GM21576 (cell line): Measurements from ENCODE around the gene DAB2IP.
"Not testable (repeated sequence)": the region's sequence is repeated elsewhere in the genome, so short reads cannot be mapped to it uniquely, and the experiment has no call there.

Experiments used
- ATAC-seq: cut with Tn5 transposase; IDR thresholded peaks from one replicate; pipeline ENCODE4 v1.9.1; 2021; ENCODE audit warnings: mild to moderate bottlenecking, moderate library complexity; ENCODE audit not compliant: unreplicated experiment

Gene DAB2IP

DNA sequence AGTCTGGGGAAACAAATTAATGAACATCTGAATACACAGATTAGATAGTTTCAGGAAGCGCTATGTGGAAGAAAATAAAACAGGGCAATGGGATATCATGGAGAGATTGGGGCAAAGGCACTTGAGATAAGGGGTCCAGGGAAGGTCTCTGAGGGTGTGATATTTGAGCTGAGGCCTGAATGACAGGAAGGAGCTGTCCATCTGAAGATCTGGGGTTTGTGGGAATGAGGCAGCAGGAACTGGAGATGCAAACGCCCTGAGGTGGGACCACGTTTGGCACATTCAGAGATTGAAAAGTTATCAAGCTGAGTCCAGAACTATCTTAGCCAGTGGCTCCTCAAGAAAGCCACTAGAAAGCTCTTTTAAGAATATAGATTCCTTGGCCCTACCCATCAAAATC, 8.7 kb upstream of the DAB2IP start:
- no peak for ATAC-seq

DNA sequence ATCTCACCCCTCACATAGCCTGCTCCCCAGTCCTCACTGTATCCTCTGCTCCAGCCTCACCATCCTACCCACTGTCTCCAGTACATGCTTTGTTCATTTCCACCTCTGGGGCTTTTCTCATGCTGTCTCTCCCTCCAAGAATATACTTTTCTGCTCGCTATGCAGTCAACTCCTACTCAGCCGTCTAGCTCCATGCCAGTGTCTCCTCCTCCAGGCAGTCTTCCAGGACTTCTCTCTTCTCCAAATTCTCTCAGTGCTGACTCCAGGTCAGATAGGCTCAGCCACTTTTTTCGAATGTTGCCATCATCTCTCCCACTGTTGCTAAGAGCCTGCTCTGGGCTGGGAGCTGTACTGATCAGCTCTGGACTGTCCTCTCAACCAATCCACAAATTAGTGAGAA, 8.0 kb upstream of the DAB2IP start:
- ATAC-seq, result no peak

DNA sequence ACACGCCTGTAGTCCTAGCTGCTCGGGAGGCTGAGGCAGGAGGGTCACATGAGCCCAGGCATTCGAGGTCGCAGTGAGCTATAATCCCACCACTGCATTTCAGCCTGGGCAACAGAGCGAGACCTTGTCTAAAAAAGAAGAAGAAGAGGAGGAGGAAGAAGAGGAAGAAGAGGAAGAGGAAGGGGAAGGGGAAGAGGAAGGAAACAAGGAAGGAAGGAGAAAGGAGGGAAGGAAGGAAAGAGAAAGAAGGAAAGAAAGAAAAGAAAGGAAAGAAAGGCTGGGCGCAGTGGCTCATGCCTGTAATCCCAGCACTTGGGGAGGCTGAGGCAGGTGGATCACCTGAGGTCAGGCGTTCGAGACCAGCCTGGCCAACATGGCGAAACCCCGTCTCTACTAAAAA, 7.4 kb upstream of the DAB2IP start:
- ATAC-seq, result not testable (repeated sequence)

- no peak for ATAC-seq
These were observed 6.4 kb upstream of the DAB2IP start for GRCh38 chr9:121645003-121645402.

GRCh38 chr9:121645853-121646807, 5.3 kb upstream of the DAB2IP start:
- no peak for ATAC-seq

DNA sequence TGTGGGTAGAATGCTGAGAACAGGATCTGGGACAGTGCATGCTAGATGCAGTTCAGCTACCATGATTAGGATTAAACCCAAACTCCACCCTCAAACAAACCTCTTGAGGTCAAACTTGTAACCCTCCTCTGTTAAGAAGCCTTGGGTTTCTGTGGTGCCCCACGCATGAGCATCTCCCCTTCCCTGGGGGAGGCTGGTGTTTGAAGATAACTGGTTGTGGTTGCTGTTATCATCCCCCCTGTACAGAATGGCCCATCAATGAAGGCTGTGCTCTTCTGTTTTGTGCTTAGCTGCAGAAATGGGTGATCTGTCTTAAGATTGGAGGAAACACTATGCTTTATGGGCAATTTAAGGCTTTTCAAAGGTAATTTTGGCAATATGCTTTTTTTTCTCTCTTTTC, 4.4 kb upstream of the DAB2IP start:
- no peak for ATAC-seq

- ATAC-seq, result no peak
These were observed 3.3 kb upstream of the DAB2IP start for GRCh38 chr9:121648172-121648571.

DNA sequence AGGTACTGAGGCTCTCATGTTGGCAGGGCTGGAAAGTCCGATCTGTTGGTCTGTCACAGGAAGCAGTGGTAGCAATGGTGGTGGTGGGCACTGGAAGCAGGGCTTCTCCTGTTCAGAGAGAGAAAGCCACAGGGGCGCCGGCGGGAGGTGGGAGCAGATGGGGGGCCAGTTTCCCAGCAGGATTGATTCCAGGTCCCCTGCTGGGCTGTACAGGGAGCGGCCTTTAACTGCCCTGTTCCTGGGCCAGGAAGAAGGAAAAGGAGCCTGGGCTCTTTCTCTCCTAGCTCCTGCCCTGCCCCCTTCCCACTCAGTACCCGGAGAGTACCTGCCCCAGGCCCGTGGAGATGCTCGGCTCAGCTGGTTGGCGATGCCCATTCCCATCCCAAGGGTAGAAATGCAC, 2.6 kb upstream of the DAB2IP start:
- ATAC-seq, result no peak

- no peak for ATAC-seq
These were observed 1.8 kb upstream of the DAB2IP start for GRCh38 chr9:121649476-121650216.

- ATAC-seq, result no peak
These were observed 1.0 kb upstream of the DAB2IP start for GRCh38 chr9:121650217-121651007.

DNA sequence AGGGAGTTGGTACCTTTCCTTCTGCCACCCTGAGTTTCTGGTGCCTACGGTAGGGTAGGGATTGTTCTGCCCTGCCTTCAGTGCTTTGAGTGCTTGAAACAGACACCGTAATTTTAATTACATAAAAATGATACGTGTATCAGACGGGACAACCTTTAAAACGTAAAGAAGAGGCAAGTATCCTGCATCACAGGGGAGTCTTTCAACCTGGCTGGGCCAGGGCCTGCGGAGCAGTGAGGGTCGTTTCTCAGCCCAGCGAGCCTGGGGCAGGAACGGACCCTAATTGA, 483 bp upstream of the DAB2IP start:
- ATAC-seq, result no peak

DNA sequence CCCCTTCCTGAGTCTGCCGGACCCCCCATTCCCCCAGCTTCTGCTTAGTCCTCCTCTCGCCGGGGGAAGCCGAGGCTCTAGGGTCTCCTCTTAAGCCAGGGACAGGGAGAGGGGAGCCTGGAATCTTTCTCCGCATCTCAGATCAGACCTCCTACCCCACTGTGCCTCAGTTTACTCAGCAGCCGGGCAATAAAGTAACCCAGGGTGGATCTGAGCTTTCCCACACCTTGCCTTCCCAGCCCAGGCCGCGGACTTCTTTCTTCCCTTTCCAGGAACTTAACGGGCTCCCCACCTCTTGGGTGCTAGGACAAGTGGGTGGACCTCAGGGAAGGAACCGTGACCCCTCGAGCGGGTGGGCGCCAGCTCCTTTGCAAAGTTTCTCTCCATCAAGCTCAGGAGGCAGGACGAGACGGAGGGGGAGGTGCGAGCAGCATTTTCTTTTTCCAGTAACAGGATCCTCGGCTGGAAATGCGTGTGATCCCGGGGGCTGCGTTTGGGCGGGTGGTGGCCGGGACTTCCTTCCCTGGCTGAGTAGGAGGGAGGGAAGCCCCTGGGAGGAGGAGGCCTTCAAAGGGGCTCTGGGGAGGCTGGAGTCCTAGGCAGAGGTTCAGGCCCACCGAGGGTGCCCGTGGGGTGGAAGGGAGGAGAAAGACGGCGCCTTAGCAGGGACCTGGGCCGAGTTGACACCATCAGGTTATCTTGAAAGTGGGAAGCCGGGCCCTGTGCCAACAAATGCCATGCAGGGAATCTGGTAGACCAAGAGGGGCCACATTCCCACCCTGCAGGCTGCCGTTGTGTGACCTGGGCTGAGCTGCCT, 795 bp downstream of the DAB2IP start:
- no peak for ATAC-seq

DNA sequence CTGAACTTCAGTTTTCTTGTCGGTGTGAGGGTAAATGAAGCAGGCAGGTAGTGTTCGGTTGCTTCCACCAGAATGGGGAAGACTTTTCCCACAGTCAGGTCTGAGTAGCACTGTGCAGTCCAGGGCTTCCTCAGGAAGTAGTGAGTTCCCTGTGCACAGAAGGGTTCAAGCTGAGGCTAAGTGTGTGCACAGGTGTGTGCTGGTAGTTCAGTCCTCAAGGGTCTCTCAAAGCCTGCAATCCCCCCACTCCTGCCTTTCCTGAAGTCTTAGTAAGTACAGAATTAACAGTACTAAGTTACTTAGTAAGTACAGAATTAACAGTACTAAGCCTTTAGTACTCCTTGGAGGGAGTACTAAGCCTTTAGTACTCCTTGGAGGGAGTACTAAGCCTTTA, 1.4 kb downstream of the DAB2IP start:
- no peak for ATAC-seq

GRCh38 chr9:121654499-121655140, 3.2 kb downstream of the DAB2IP start:
- no peak for ATAC-seq

GRCh38 chr9:121655231-121655755, 3.9 kb downstream of the DAB2IP start:
- ATAC-seq, result no peak

GRCh38 chr9:121656941-121657470, 5.6 kb downstream of the DAB2IP start:
- no peak for ATAC-seq

DNA sequence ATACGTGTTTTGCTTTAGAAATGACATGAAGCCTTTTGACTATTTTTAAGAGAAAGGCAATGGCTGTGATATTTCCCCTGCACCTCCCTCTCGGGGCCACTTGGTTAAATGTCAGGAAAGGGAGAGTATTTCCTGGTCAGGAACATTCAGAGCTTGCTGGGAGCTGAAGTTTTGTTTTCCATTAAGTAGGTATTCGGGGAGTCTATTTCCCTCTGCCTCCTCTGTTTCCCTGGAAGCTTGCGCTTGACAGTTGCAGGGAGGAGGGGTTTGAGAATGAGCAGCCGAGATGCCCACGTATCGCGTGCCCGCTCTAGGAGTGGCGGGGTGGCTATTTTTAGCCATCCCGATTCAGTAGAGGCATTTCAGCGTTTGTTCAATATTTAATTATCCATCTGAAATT, 6.7 kb downstream of the DAB2IP start:
- no peak for ATAC-seq

DNA sequence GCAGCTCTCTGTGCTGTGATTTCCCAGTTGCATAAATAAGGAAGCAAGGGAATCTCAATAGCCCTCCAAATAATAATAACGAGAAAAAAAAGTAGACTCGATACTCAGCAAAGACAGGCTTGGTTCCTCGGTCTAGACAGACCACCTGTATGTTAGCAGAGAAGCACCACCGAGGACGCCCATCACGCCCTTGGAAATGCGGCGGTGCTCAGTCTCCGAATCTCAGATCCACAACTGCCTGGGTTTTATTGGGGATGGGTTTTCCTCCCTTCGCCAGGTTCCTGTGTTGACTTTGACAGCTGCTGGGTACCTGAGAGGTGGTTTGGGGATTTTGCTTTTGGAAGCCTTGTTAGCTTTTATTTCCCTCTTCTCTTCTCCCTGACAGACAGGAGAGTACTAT, 7.2 kb downstream of the DAB2IP start:
- ATAC-seq, result no peak

- no peak for ATAC-seq
These were observed 8.9 kb downstream of the DAB2IP start for GRCh38 chr9:121660367-121660766.

- no peak for ATAC-seq
These were observed 9.4 kb downstream of the DAB2IP start for GRCh38 chr9:121660876-121661275.
